Gastrocnemius medialis (tissue), 4 donors: ENCODE results near the gene TGFBR1. TPM values are rescaled to one million over a fixed set of nuclear protein-coding genes. Genes with fewer than 3 reads are reported as not detected.

ENCODE experiments used
- ATAC-seq, 2 donors: fragments of 150-250 bp; one replicate each; pipeline ENCODE4 v1.9.1; 2016
- DNase-seq, 2 donors: peaks; one replicate each; pipeline ENCODE4 v3.0.0-alpha.2; 2019
- H3K27ac ChIP-seq, 4 donors: fragments of 200-600 bp; sonication (generic); 1 replicate in 1 of 4; 2 replicates in 3 of 4; pipeline ENCODE4 v1.5.1; 2016 to 2018; ENCODE audit warnings: mild to moderate bottlenecking in 2 of 4, moderate library complexity in 1 of 4
- H3K27me3 ChIP-seq, 3 donors: fragments of 200-600 bp; sonication (generic) in 2 of 3; 1 replicate in 1 of 3; 2 replicates in 2 of 3; pipeline versions ENCODE4 v1.5.1 to v1.6.0; 2016 to 2019; ENCODE audit warnings: mild to moderate bottlenecking in 1 of 3, moderate library complexity in 1 of 3
- H3K36me3 ChIP-seq, 2 donors: fragments of 200-600 bp; sonication (generic) in 1 of 2; one replicate each; pipeline ENCODE4 v1.5.1; 2017 to 2018
- H3K4me1 ChIP-seq, 2 donors: fragments of 200-600 bp; sonication (generic) in 1 of 2; one replicate each; pipeline ENCODE4 v1.5.1; 2016 to 2017; ENCODE audit warnings: mild to moderate bottlenecking in 2 of 2
- H3K4me3 ChIP-seq, 4 donors: fragments of 200-600 bp; sonication (generic) in 3 of 4; 1 replicate in 1 of 4; 2 replicates in 3 of 4; pipeline ENCODE4 v1.5.1; 2016 to 2019; ENCODE audit warnings: mild to moderate bottlenecking in 2 of 4
- H3K9me3 ChIP-seq, 3 donors: fragments of 200-600 bp; sonication (generic) in 2 of 3; 1 replicate in 1 of 3; 2 replicates in 2 of 3; pipeline ENCODE4 v1.5.1; 2016 to 2019
- POLR2A ChIP-seq, 2 donors: fragments of 450-650 bp; IDR thresholded peaks; one replicate each; pipeline ENCODE4 v1.6.1; 2017; ENCODE audit warnings: antibody characterized with exemption in 2 of 2, mild to moderate bottlenecking in 2 of 2, moderate library complexity in 2 of 2
- in situ Hi-C, 4 donors: fragments of 200-750 bp; cut with MboI; loops; one replicate each; pipeline versions ENCODE4 v1.15.0 to v1.8.0; 2017; ENCODE audit warnings: low sequenced_read_pairs in 4 of 4
- intact Hi-C: fragments of 100-400 bp; cut with DNase I; formaldehyde crosslinking; loops from one replicate; pipeline ENCODE4 v1.15.1; 2023; ENCODE audit warnings: low total_unique reads
- total RNA-seq, 4 donors: library from RNA; depleted of rRNA; stranded (reverse); fragments of >200 nt; gene quantifications; one replicate each; pipeline versions ENCODE4 v1.1.0 to v1.2.3, GENCODE V29; 2016
- TF ChIP-seq, protein P1 (sequence below), 5 experiments: fragments of 450-650 bp in 3 of 5; fragments of 200-600 bp in 2 of 5; sonication (generic) in 2 of 5; IDR thresholded peaks in 4 of 5; conservative IDR thresholded peaks in 1 of 5; 1 replicate in 4 of 5; 2 replicates in 1 of 5; pipeline ENCODE4 v1.5.1; 2016 to 2019; ENCODE audit warnings: antibody characterized with exemption in 5 of 5, mild to moderate bottlenecking in 3 of 5, moderate library complexity in 3 of 5

Gene TGFBR1
- total RNA-seq, 4 donors from 2014 or later, result 13.5 to 19.0 (median 14.3) TPM

DNA sequence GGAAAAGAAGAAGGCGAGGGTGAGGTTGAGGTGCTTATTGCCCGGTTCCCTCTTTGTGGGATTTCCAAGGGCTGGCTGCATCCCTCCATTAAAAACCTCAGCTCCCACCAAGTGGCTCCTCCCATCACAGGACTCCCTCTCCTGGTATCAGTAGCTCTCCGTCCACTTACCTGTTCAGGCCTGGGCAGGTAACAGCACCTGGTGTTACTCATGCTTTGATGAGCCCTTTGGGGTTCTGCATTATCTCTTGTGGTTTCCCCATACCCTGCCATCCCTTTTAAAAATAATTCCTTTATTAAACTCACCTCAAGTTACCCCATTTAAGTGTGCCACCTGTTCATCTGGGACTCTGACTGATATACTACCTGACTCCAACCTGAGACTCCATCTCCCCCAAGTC lies 17.5 kb upstream of the TGFBR1 start:
- intact Hi-C loops, result no loop called here
- Histone ChIP-seq H3K4me3 (no peak overlapping the region), H3K4me1 (no peaks in the 10 kb centered on the region), H3K27me3 (no peaks in the 10 kb centered on the region), H3K36me3 (no peaks in the 10 kb centered on the region), H3K9me3 (no peaks in the 10 kb centered on the region), H3K27ac (no peak overlapping the region)
- in situ Hi-C loops, result loop anchor here in 1 of 4 donors (10.0 kb wide), 1 partner anchor 63 kb away; no protein-coding TSS in a partner anchor
- DNase-seq (no peak), ATAC-seq (no peak)
- TF ChIP-seq POLR2A (IDR thresholded peaks at IDR 0.05), result no peak
- TF ChIP-seq, protein P1, sequence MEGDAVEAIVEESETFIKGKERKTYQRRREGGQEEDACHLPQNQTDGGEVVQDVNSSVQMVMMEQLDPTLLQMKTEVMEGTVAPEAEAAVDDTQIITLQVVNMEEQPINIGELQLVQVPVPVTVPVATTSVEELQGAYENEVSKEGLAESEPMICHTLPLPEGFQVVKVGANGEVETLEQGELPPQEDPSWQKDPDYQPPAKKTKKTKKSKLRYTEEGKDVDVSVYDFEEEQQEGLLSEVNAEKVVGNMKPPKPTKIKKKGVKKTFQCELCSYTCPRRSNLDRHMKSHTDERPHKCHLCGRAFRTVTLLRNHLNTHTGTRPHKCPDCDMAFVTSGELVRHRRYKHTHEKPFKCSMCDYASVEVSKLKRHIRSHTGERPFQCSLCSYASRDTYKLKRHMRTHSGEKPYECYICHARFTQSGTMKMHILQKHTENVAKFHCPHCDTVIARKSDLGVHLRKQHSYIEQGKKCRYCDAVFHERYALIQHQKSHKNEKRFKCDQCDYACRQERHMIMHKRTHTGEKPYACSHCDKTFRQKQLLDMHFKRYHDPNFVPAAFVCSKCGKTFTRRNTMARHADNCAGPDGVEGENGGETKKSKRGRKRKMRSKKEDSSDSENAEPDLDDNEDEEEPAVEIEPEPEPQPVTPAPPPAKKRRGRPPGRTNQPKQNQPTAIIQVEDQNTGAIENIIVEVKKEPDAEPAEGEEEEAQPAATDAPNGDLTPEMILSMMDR (IDR thresholded peaks at IDR 0.05 in 4 of 5, conservative IDR thresholded peaks at IDR 0.05 in 1 of 5), result no peak

DNA sequence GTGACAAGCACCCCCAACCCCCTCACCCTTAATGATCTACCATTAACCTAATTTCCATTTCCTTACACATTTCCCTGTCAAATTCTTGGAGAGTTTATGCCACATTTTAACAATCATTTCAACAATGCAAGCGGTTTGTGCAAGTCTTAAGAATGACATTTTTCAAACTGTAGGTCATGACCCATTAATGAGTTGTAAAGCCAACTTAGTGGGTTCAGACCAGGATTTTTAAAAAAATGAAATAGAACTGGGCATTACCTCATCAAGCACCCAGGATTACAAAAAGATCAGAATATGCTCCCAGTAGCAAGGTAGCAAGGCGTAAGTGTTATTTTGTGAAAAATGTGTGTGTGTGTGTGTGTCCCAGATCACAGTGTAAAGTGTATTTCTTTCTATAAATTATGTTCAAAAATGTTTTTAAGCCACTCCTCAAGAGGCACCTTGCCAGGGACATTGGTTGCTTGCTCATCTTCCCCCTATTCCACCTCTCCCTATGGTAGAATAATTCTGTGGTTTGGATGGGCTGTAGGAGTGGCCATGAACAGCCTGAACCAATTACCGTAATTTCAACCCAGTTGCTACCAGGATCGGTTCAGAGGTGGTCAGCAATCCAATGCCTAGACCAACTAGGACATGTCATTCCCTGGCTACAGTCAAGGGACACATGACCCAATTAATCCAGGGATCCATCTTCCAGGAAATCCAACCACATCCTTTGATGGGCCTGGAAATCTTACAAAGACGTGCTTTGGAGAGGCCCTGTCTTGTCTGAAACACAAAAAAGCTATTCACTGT lies 14.4 kb upstream of the TGFBR1 start:
- Histone ChIP-seq H3K36me3 (no peaks in the 10 kb centered on the region), H3K4me1 (no peaks in the 10 kb centered on the region), H3K27ac (no peak overlapping the region), H3K4me3 (no peak overlapping the region), H3K27me3 (no peaks in the 10 kb centered on the region), H3K9me3 (no peaks in the 10 kb centered on the region)
- in situ Hi-C loops (no loop called here), intact Hi-C loops (no loop called here)
- no peak for ATAC-seq
- TF ChIP-seq, protein P1 (IDR thresholded peaks at IDR 0.05 in 4 of 5, conservative IDR thresholded peaks at IDR 0.05 in 1 of 5), result no peak
- no peak for TF ChIP-seq POLR2A (IDR thresholded peaks at IDR 0.05)
- no peak for DNase-seq

DNA sequence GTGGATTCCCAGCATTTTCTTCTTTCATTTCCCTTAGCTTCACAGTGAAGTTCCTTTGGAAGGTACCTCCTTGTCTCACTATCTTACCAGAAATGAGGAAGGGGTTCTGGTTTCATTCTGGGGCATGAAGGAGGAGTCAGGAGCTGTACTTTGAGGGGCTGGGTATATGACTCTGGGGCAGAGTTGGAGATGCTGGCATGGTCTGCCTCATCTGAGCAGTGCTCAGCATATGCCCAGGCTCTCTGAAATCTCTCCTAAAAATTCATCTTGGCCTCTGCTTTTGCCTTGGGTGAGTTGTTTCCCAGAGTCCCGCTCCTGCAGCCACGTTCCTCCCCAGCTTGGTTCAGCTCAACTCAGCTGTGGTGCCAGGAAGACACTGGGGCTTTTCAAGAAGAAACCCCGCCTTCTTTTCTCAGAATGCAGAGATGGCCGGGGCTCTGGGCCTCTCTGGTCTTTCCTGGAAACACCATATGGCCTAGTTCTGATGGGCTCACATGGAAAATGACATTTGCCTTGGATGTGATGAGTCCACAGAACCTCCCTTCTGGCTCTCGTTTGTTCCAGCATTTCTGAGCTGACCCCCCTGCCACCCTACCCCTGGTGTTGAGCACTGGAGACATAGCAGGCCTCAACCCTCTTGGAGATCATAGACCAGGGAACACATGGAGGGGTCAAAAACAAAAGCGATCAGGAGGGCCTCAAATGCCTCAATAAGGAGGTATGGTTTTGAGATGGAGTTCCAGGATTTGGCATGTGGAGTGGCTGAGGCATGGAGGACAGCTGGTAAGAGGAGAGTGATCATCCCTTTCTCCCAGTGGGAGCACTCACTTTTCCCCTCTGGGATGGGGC lies 12.0 kb upstream of the TGFBR1 start:
- H3K27me3 ChIP-seq, result no peaks in the 10 kb centered on the region
- no peaks in the 10 kb centered on the region for H3K36me3 ChIP-seq
- no peak overlapping the region for H3K27ac ChIP-seq
- TF ChIP-seq POLR2A (IDR thresholded peaks at IDR 0.05), result no peak
- TF ChIP-seq, protein P1 (IDR thresholded peaks at IDR 0.05 in 4 of 5, conservative IDR thresholded peaks at IDR 0.05 in 1 of 5), result no peak
- H3K4me3 ChIP-seq, result no peak overlapping the region
- H3K4me1 ChIP-seq, result no peaks in the 10 kb centered on the region
- H3K9me3 ChIP-seq, result no peaks in the 10 kb centered on the region
- DNase-seq (no peak), ATAC-seq (no peak)
- in situ Hi-C loops (no loop called here), intact Hi-C loops (no loop called here)

DNA sequence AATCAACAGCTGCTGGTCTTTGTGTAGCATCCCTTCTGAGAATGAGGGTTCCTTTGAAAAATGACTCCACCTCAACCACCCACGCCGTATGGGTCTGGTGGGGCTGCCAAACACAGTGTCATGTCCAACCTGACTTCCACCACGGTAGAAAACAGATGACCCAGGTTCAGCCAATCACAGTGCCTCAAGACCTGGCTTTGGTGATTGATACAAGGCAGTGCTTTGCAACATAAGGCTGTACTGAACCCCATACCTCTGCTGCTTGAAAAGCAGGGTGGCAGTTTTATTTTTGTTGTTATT lies 11.5 kb upstream of the TGFBR1 start:
- Histone ChIP-seq H3K27ac (no peak overlapping the region), H3K36me3 (no peaks in the 10 kb centered on the region), H3K27me3 (no peaks in the 10 kb centered on the region), H3K9me3 (no peaks in the 10 kb centered on the region), H3K4me1 (no peaks in the 10 kb centered on the region), H3K4me3 (no peak overlapping the region)
- TF ChIP-seq, protein P1 (IDR thresholded peaks at IDR 0.05 in 4 of 5, conservative IDR thresholded peaks at IDR 0.05 in 1 of 5), result no peak
- TF ChIP-seq POLR2A (IDR thresholded peaks at IDR 0.05), result no peak
- in situ Hi-C loops, result no loop called here
- no peak for ATAC-seq
- no peak for DNase-seq
- intact Hi-C loops, result no loop called here
